HG03025 (cell line): ENCODE results near the gene GCNT2.
"Not testable (repeated sequence)": the region's sequence is repeated elsewhere in the genome, so short reads cannot be mapped to it uniquely, and the experiment has no call there.

Source experiments
- ATAC-seq: cut with Tn5 transposase; IDR thresholded peaks from one replicate; pipeline ENCODE4 v1.9.1; 2021; ENCODE audit warnings: mild to moderate bottlenecking, moderate library complexity; ENCODE audit not compliant: unreplicated experiment, low FRiP score

Gene GCNT2

GRCh38 chr6:10577112-10577511, 56.0 kb downstream of the GCNT2 start:
- ATAC-seq: no peak

GRCh38 chr6:10578723-10579122, 57.6 kb downstream of the GCNT2 start:
- no peak for ATAC-seq

- ATAC-seq: no peak
Measured at GRCh38 chr6:10579803-10580202, 58.7 kb downstream of the GCNT2 start.

- no peak for ATAC-seq
Measured at GRCh38 chr6:10580570-10580969, 59.4 kb downstream of the GCNT2 start.

- not testable (repeated sequence) for ATAC-seq
Measured at GRCh38 chr6:10581402-10581801, 60.3 kb downstream of the GCNT2 start.

- no peak for ATAC-seq
Measured at GRCh38 chr6:10582774-10583508, 61.8 kb downstream of the GCNT2 start.

GRCh38 chr6:10583509-10583901, 62.4 kb downstream of the GCNT2 start:
- ATAC-seq: no peak

- no peak for ATAC-seq
Measured at GRCh38 chr6:10584607-10585006, 63.5 kb downstream of the GCNT2 start.

GRCh38 chr6:10585209-10585845, 64.2 kb downstream of the GCNT2 start:
- ATAC-seq: no peak

- no peak for ATAC-seq
Measured at GRCh38 chr6:10586302-10586701, 65.2 kb downstream of the GCNT2 start.

- ATAC-seq: no peak
Measured at GRCh38 chr6:10587656-10588406, 66.7 kb downstream of the GCNT2 start.

- no peak for ATAC-seq
Measured at GRCh38 chr6:10588562-10589428, 67.6 kb downstream of the GCNT2 start.

- ATAC-seq: no peak
Measured at GRCh38 chr6:10589429-10589727, 68.2 kb downstream of the GCNT2 start.

GRCh38 chr6:10589983-10590382, 68.8 kb downstream of the GCNT2 start:
- no peak for ATAC-seq

- no peak for ATAC-seq
Measured at GRCh38 chr6:10591422-10592160, 70.4 kb downstream of the GCNT2 start.

- no peak for ATAC-seq
Measured at GRCh38 chr6:10595731-10596664, 74.8 kb downstream of the GCNT2 start.

- no peak for ATAC-seq
Measured at GRCh38 chr6:10597499-10598001, 76.4 kb downstream of the GCNT2 start.

- ATAC-seq: no peak
Measured at GRCh38 chr6:10598084-10598960, 77.2 kb downstream of the GCNT2 start.
